ENCODE measurements around the gene BRIP1.
"Not testable (repeated sequence)": the region's sequence is repeated elsewhere in the genome, so short reads cannot be mapped to it uniquely, and the experiment has no call there.

Gene BRIP1

GRCh38 chr17:61723183-61723582, 140.1 kb downstream of the BRIP1 start:
- no peak for DNase-seq

GRCh38 chr17:61722398-61722797, 140.9 kb downstream of the BRIP1 start:
- DNase-seq, result no peak

GRCh38 chr17:61720016-61720795, 143.1 kb downstream of the BRIP1 start:
- DNase-seq, result peak in 1 of 3 donors; percentile 4

GRCh38 chr17:61719220-61719619, 144.1 kb downstream of the BRIP1 start:
- DNase-seq, result not testable (repeated sequence)

GRCh38 chr17:61718022-61718421, 145.3 kb downstream of the BRIP1 start:
- DNase-seq, result no peak

GRCh38 chr17:61717352-61717751, 146.0 kb downstream of the BRIP1 start:
- DNase-seq, result no peak

GRCh38 chr17:61716225-61716829, 147.0 kb downstream of the BRIP1 start:
- no peak for DNase-seq

GRCh38 chr17:61715348-61715747, 148.0 kb downstream of the BRIP1 start:
- DNase-seq, result no peak

- DNase-seq, result no peak
Measured at GRCh38 chr17:61714300-61714699, 149.0 kb downstream of the BRIP1 start.

GRCh38 chr17:61713035-61713434, 150.3 kb downstream of the BRIP1 start:
- DNase-seq, result no peak

GRCh38 chr17:61710546-61710945, 152.8 kb downstream of the BRIP1 start:
- no peak for DNase-seq

- no peak for DNase-seq
Measured at GRCh38 chr17:61709567-61709966, 153.8 kb downstream of the BRIP1 start.

GRCh38 chr17:61704935-61705449, 158.3 kb downstream of the BRIP1 start:
- no peak for DNase-seq

- no peak for DNase-seq
Measured at GRCh38 chr17:61702450-61702849, 160.9 kb downstream of the BRIP1 start.

- DNase-seq, result no peak
Measured at GRCh38 chr17:61701978-61702377, 161.3 kb downstream of the BRIP1 start.

GRCh38 chr17:61701334-61701733, 162.0 kb downstream of the BRIP1 start:
- DNase-seq, result no peak

GRCh38 chr17:61700252-61700651, 163.1 kb downstream of the BRIP1 start:
- no peak for DNase-seq

GRCh38 chr17:61699694-61700093, 163.6 kb downstream of the BRIP1 start:
- no peak for DNase-seq

- DNase-seq, result no peak
Measured at GRCh38 chr17:61699032-61699431, 164.3 kb downstream of the BRIP1 start.

- DNase-seq, result no peak
Measured at GRCh38 chr17:61698244-61698643, 165.1 kb downstream of the BRIP1 start.

GRCh38 chr17:61695779-61696337, 167.5 kb downstream of the BRIP1 start:
- DNase-seq, result no peak

GRCh38 chr17:61694095-61694494, 169.2 kb downstream of the BRIP1 start:
- no peak for DNase-seq

- DNase-seq, result peak; percentile 30 to 39 (median 31)
Measured at GRCh38 chr17:61689610-61690180, 173.6 kb downstream of the BRIP1 start.

GRCh38 chr17:61687769-61688168, 175.6 kb downstream of the BRIP1 start:
- no peak for DNase-seq
